ENCODE measurements around the gene VGLL3.

DNA sequence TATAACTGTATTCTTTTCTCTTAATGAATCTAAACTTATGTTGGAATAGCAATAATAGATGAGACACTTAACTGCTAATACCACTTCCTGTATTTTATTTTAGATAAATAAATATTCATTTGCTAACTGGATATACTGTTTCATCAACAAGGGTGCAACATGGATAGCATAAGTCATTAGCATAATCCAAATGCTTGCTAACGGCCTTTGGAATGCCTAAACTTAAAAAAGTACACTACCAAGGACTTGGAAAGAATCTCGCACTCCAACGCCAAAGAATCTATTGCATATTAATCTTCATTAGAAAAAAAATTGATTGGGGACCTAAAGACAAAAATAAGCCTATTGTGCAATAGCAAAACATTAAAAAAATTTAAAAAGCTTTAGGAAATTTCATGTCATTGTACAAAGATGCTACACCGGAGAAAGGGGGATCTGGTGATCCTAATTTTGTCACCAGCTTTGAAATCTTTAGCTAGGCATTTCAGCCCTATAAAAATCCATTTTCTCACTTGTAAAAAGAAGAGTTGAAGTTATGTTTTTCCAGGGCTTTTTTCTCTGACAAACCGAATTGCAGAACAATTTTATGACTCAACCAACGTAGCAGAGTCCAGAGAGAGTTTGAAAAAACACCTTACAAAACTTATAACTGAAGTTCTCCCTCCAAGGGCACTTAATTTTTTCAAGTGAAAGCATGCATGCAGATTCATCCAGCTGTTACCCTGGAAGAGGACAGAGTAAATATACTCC lies 4.1 kb downstream of the VGLL3 start:
- TF ChIP-seq ZNF8 (CRISPR knock-in tag; IDR thresholded peaks at IDR 0.05) (no peak), SNAI2 (CRISPR knock-in tag; IDR thresholded peaks at IDR 0.05) (no peak), CSDC2 (CRISPR knock-in tag; IDR thresholded peaks at IDR 0.05) (no peak), ARNTL (CRISPR knock-in tag; IDR thresholded peaks at IDR 0.05; ENCODE audit: borderline replicate concordance, low read depth) (no peak), ISL1 (CRISPR knock-in tag; IDR thresholded peaks at IDR 0.05) (no peak), ESRRG (CRISPR knock-in tag; IDR thresholded peaks at IDR 0.05) (no peak)
- TF ChIP-seq, protein P1, sequence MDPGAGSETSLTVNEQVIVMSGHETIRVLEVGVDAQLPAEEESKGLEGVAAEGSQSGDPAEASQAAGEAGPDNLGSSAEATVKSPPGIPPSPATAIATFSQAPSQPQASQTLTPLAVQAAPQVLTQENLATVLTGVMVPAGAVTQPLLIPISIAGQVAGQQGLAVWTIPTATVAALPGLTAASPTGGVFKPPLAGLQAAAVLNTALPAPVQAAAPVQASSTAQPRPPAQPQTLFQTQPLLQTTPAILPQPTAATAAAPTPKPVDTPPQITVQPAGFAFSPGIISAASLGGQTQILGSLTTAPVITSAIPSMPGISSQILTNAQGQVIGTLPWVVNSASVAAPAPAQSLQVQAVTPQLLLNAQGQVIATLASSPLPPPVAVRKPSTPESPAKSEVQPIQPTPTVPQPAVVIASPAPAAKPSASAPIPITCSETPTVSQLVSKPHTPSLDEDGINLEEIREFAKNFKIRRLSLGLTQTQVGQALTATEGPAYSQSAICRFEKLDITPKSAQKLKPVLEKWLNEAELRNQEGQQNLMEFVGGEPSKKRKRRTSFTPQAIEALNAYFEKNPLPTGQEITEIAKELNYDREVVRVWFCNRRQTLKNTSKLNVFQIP (CRISPR knock-in tag; IDR thresholded peaks at IDR 0.05; ENCODE audit: borderline replicate concordance, low read depth): no peak
- TF ChIP-seq, protein P2, sequence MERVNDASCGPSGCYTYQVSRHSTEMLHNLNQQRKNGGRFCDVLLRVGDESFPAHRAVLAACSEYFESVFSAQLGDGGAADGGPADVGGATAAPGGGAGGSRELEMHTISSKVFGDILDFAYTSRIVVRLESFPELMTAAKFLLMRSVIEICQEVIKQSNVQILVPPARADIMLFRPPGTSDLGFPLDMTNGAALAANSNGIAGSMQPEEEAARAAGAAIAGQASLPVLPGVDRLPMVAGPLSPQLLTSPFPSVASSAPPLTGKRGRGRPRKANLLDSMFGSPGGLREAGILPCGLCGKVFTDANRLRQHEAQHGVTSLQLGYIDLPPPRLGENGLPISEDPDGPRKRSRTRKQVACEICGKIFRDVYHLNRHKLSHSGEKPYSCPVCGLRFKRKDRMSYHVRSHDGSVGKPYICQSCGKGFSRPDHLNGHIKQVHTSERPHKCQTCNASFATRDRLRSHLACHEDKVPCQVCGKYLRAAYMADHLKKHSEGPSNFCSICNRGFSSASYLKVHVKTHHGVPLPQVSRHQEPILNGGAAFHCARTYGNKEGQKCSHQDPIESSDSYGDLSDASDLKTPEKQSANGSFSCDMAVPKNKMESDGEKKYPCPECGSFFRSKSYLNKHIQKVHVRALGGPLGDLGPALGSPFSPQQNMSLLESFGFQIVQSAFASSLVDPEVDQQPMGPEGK (CRISPR knock-in tag; IDR thresholded peaks at IDR 0.05; ENCODE audit: borderline replicate concordance): no peak
